Measurements from ENCODE around the gene ANP32D.
"Not testable (repeated sequence)": the region's sequence is repeated elsewhere in the genome, so short reads cannot be mapped to it uniquely, and the experiment has no call there.

Gene ANP32D

DNA sequence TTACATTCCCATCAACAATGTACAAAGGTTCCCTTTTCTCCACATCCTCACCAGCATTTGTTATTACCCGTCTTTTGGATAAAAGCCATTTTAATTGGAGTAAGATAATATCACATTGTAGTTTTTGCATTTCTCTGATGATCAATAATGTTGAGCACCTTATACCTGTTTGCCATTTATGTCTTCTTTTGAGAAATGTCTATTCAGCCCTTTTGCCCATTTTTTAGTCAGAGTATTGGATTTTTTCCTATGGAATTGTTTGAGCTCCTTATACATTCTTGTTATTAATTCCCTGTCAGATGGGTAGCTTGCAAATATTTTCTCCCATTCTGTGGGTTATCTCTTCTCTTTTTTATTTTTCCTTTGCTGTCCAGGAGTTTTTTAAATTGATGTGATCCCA is 42.4 kb downstream of the ANP32D start:
- no peak overlapping the region for H4K8ac ChIP-seq (ENCODE audit: low read length)
- H3K14ac ChIP-seq (ENCODE audit: low read length in 2 of 2), result no peak overlapping the region
- no peak overlapping the region for H3K18ac ChIP-seq (ENCODE audit: low read depth in 1 of 2, low read length in 2 of 2)
- H3K23ac ChIP-seq (ENCODE audit: low read length in 2 of 2), result no peak overlapping the region
- H3K36me3 ChIP-seq (ENCODE audit: control insufficient read depth in 1 of 2, insufficient read depth in 2 of 2, low read depth in 1 of 2, low read length in 2 of 2), result no peaks in the 10 kb centered on the region
- no peak overlapping the region for H2BK120ac ChIP-seq (ENCODE audit: low read depth, low read length)
- no peak overlapping the region for H3K4me3 ChIP-seq (ENCODE audit: insufficient read depth in 1 of 2, low read depth in 1 of 2, low read length in 2 of 2)
- H3K4ac ChIP-seq (ENCODE audit: low read depth in 1 of 2, low read length in 2 of 2), result no peak overlapping the region
- no peak overlapping the region for H3K4me2 ChIP-seq (ENCODE audit: low read length, poor library complexity, severe bottlenecking)
- H2BK12ac ChIP-seq (ENCODE audit: low read length in 2 of 2), result no peak overlapping the region
- WGBS, result no CpG with 5 or more reads among the region's 1 CpG
- no peak overlapping the region for H2BK5ac ChIP-seq (ENCODE audit: low read depth, low read length, poor library complexity, severe bottlenecking)
- H3K9ac ChIP-seq (ENCODE audit: low read length), result no peak overlapping the region
- H3K4me1 ChIP-seq (ENCODE audit: control insufficient read depth, insufficient read depth, low read depth, low read length), result no peaks in the 10 kb centered on the region
- H3K79me1 ChIP-seq (replicated peaks; ENCODE audit: low read length, poor library complexity, severe bottlenecking), result no peaks in the 10 kb centered on the region
- H2AK5ac ChIP-seq (ENCODE audit: low read length, severe bottlenecking), result no peak overlapping the region
- H3K27ac ChIP-seq (ENCODE audit: low read length, poor library complexity, severe bottlenecking), result no peak overlapping the region
- no peak overlapping the region for H2BK15ac ChIP-seq (ENCODE audit: low read depth, poor library complexity, severe bottlenecking)
- no peak overlapping the region for H4K91ac ChIP-seq (ENCODE audit: low read length)
- H3K9me3 ChIP-seq (ENCODE audit: control insufficient read depth, low read length), result peaks cover 10% of the 10 kb centered on the region
- H3K27me3 ChIP-seq (ENCODE audit: control insufficient read depth in 1 of 2, insufficient read depth in 1 of 2, low read length in 2 of 2), result peaks cover 0 to 2% of the 10 kb centered on the region in 2 experiments
- no peak for DNase-seq
- H2AFZ ChIP-seq (ENCODE audit: low read depth, low read length), result no peak overlapping the region

DNA sequence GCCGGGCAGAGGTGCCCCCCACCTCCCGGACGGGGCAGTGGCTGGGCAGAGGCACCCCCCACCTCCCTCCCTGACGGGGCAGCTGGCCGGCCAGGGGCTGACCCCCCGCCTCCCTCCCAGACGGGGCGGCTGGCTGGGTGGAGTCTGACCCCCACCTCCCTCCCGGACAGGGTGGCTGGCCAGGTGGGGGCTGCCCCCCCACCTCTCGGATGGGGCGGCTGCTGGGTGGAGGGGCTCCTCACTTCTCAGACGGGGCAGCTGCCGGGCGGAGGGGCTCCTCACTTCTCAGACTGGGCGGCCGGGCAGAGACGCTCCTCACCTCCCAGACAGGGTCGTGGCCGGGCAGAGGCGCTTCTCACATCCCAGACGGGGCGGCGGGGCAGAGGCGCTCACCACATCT is 48.0 kb downstream of the ANP32D start:
- H3K27me3 ChIP-seq (ENCODE audit: control insufficient read depth in 1 of 2, insufficient read depth in 1 of 2, low read length in 2 of 2); H2BK12ac ChIP-seq (ENCODE audit: low read length in 2 of 2): not testable (repeated sequence)
- WGBS, result 85% methylated on average over 20 of the region's 24 CpGs

More for the DNA sequence above, 48.0 kb downstream of the ANP32D start:
- not testable (repeated sequence) for H2BK15ac ChIP-seq (ENCODE audit: low read depth, poor library complexity, severe bottlenecking); H3K4me3 ChIP-seq (ENCODE audit: insufficient read depth in 1 of 2, low read depth in 1 of 2, low read length in 2 of 2); H3K4me1 ChIP-seq (ENCODE audit: control insufficient read depth, insufficient read depth, low read depth, low read length); H2AFZ ChIP-seq (ENCODE audit: low read depth, low read length); H2BK5ac ChIP-seq (ENCODE audit: low read depth, low read length, poor library complexity, severe bottlenecking); H2AK5ac ChIP-seq (ENCODE audit: low read length, severe bottlenecking); H3K18ac ChIP-seq (ENCODE audit: low read depth in 1 of 2, low read length in 2 of 2); H3K4ac ChIP-seq (ENCODE audit: low read depth in 1 of 2, low read length in 2 of 2); H3K36me3 ChIP-seq (ENCODE audit: control insufficient read depth in 1 of 2, insufficient read depth in 2 of 2, low read depth in 1 of 2, low read length in 2 of 2); H4K8ac ChIP-seq (ENCODE audit: low read length); H3K27ac ChIP-seq (ENCODE audit: low read length, poor library complexity, severe bottlenecking); H3K23ac ChIP-seq (ENCODE audit: low read length in 2 of 2); H3K14ac ChIP-seq (ENCODE audit: low read length in 2 of 2); H3K79me1 ChIP-seq (replicated peaks; ENCODE audit: low read length, poor library complexity, severe bottlenecking); H3K4me2 ChIP-seq (ENCODE audit: low read length, poor library complexity, severe bottlenecking); H4K91ac ChIP-seq (ENCODE audit: low read length); H3K9ac ChIP-seq (ENCODE audit: low read length); DNase-seq; H3K9me3 ChIP-seq (ENCODE audit: control insufficient read depth, low read length); H2BK120ac ChIP-seq (ENCODE audit: low read depth, low read length)
